Stimulated activated CD8-positive, alpha-beta memory T cell treated with anti-CD3 and anti-CD28 coated beads, Interleukin-15, amount 100 ng/mL, for 4 hours (primary cell): ENCODE measurements around the gene CFAP58.

Source experiments
- DNase-seq, 2 donors: peaks; one replicate each; pipeline ENCODE4 v3.0.0-alpha.2; 2020; ENCODE audit warnings: low read depth in 2 of 2

CFAP58 gene, protein sequence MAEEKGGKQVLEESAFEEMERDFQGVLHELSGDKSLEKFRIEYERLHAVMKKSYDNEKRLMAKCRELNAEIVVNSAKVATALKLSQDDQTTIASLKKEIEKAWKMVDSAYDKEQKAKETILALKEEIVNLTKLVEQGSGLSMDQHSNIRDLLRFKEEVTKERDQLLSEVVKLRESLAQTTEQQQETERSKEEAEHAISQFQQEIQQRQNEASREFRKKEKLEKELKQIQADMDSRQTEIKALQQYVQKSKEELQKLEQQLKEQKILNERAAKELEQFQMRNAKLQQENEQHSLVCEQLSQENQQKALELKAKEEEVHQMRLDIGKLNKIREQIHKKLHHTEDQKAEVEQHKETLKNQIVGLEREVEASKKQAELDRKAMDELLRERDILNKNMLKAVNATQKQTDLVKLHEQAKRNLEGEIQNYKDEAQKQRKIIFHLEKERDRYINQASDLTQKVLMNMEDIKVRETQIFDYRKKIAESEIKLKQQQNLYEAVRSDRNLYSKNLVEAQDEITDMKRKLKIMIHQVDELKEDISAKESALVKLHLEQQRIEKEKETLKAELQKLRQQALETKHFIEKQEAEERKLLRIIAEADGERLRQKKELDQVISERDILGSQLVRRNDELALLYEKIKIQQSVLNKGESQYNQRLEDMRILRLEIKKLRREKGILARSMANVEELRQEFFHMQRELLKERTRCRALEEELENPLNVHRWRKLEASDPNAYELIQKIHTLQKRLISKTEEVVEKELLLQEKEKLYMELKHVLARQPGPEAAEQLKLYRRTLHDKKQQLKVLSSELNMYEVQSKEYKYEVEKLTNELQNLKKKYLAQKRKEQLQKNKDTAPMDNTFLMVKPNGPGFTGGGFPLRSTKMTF

DNA sequence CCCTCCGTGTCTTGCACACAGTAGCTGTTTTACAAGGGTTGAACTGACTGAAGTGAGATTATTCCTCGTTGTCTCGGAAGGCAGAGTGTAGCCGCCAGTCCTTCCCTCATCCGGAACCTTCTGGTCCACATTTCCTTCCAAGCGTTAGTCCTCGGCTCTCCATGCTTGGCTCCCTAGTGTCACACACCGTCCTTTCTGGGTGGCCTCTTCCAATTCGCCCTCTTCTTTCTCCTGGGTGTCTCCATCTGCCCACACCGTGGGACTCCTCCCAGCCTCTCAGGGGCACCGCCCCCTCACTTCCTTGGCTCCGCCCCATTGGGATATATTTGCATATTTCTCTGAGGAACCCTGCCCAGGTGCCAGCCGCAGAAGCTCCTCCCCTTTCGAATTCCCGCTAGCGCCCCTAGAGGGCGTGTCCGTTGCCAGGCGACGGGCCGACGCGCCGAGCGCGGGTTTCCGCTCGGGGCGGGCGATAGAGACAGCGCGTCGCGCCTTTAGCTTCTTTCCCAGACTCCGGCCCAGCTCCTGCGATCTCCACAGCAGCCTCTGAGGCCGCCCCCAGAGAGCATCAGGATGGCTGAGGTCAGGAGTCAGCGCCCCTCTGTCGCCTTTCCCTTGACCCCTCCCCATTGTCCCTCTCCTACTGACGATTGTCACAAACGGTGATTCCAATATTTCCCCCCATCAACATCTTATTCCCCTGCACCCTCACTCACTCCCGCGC is at the start of gene CFAP58:
CFAP58 (plus strand) TSS at position 509 of the 724 bp plus-strand sequence; CDS start at position 574, 65 bp downstream.
- peak; percentile 78 to 83 for DNase-seq

DNA sequence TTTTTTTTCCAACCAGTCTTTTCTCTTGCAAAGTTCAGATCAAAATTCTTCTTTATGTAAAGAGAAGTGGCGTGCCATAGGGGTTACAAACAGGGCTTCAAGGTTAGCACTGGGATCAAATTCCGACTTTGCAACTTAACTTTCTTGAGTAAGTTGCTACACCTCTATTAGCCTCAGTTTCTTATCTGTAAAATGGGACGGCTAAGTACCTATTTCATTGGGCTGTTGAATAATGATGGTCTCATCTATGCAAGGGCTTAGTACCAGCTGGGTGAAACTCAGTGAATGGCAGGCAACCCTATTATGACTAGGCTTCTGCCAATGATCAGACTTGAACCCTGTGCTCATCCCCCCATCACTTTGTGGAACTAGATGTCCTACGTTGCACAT is 49.3 kb upstream of the CFAP58 start:
- DNase-seq = no peak

DNA sequence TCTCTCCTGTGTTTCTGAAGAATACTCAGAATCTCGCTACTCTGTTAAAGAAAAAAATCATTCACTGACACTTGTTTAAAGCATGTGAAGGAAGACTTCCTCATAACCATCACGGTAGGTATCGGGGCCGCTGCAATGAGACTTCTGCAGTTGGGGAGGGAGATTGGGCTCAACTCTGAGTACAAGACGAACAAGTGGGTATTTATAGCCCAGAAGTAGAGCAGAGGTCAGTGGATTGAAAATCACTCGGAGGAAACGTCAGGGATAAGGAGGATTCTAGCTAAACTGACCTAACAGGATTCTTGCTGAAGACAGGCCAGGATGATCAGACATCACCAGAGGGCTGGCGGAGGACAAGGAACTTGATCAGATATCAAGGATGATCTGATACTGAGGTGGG is 48.7 kb upstream of the CFAP58 start:
- no peak for DNase-seq

DNA sequence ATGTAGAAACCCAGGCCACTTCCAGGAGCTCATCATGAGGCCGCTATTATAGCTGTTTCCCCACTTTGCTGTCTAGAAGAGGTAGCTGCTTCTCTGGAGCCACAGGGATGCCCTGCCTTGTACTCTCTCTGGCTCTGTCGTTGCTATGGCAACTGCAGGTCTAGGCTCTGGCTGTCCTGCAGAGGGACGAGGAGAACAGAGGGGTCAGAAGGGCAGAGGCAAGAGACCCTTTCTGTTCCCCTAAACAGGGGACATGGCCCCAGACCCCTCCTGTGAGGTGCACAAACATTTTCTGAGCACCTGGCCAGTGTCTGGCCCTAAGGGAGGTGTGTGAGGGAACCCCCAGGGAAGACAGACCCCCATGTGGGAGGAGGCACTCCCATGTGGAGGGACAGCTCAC is 46.7 kb upstream of the CFAP58 start:
- DNase-seq = no peak

DNA sequence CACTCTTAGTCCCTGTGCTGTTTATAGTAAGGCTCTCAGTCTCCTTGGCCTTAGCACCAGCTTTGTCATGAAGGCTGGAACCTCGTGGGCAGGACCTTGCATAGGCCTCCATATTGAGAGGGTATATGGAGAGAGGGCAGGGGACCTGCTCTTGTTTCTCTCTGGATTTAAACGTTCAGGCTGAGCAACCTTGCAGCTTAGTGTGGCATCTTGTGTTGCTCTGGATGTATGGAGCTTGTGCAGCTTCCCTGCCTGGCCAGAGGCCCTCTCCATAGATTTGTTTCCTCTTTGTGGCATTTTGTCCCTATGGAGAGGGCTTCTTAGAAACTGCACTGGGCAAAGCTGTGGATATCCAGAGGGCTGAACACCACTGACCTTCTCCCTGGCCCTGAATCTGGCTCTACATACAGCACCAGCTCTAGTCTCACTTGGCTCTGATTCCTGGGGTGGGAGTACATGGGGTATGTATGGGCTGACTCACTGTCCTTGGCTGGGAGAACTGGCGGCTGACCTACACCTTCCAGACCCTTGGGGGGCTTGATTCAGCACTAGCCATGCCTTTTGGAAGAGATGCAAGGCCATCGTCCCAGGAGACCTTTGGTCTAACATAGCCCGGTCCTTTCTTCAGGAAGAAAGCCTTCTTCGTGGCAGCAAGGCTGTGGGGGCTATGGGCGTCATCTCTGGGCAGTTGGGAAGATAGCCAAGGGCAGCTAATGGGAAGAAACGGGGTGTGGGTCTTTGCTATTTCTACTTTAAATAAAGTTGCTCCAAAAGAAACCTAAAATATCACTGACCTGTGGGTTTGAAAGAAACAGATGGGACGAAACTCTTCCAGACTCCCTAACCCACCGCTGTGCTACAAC is 45.8 kb upstream of the CFAP58 start:
- DNase-seq = no peak

DNA sequence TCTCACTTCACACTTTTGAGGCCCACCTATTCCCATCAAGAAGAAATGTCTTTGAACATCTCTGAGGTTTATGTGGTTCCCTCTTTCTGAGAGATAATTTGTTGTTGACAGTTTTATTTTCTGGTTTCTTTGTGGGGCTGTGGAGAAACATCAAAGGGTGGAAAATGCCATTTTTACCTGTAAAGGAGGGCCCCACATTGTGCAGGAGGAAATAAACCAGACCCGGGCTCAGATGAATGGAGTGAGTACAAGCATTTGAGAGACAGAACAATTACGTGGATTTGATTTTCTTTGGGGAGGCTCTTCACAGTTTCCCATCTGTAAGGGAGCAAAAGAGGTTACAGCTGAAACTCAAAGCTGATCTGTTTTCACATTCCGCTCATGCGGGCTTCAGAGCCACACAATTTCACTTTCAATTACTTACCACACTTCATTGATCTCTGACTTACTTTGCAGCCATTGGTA is 45.2 kb upstream of the CFAP58 start:
- no peak for DNase-seq

DNA sequence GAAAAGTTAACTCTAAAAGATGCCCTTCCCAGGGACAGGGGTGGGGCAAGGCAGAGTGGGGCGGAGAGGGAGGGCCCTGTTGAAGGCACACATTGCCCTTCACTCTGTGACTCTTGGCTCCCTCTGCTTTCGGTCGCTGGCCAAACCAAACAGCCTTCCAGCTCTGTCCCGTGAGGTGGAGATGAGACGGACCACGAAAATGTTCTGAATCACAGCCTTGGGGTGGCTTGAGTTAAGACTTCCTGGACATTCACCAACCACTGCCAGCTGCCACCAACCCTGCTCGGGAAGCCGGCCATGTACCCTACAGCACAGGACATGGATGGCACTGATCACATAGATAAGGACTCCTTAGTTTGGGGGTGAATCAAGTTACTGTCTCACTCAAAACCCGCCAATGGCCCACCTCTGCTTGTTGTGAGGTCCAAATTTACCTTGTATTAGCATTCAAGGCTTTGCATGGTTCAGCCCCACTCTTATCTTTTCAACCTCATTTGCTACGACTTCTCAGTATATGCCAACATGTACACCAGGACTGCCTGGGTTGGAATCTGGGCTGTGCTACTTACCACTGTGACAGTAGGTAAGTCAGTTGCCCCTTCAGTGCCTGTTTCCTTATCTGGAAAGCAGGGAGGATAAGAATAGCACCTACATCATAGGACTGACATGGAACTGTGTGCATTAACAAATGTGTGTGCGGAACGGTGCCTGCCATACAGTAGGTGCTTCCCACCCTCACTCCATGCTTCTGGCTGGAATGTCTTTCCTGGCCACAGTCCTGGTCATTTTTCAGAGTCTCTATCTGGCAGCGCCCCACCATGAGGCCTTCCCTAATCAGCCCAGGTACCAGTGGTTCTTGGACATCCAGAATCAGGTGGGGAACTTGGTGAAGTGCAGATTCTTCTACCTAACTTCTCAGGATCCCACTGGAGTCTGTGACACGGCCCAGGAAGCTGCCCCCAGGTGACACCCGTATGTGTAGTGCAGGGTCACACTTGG is 43.4 kb upstream of the CFAP58 start:
- no peak for DNase-seq

DNA sequence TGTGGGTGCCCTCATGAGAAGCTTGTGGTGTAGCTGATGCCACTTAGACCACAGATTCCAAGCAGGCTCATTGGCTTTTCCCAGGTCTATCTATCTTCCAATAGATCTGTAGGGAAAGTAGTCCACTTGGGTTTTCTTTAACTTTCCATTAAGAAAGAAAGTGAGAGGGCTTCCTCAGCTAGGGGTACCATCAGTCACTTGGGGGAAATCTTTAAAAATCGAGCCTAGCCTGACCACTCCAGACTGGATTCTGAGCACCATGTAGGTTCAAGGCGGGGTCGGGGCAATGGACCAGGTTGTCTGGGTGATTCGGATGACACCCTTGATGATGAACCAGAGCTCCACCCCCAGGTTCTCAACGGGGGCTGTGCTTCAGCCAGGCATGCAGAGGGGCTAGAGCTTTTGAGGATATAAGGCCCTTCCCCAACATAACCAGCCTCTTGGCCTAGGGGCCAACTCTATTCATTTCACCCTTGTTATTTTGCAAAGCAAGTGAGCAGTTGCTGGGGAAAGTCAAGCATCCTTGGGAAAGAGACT is 42.4 kb upstream of the CFAP58 start:
- DNase-seq = no peak

DNA sequence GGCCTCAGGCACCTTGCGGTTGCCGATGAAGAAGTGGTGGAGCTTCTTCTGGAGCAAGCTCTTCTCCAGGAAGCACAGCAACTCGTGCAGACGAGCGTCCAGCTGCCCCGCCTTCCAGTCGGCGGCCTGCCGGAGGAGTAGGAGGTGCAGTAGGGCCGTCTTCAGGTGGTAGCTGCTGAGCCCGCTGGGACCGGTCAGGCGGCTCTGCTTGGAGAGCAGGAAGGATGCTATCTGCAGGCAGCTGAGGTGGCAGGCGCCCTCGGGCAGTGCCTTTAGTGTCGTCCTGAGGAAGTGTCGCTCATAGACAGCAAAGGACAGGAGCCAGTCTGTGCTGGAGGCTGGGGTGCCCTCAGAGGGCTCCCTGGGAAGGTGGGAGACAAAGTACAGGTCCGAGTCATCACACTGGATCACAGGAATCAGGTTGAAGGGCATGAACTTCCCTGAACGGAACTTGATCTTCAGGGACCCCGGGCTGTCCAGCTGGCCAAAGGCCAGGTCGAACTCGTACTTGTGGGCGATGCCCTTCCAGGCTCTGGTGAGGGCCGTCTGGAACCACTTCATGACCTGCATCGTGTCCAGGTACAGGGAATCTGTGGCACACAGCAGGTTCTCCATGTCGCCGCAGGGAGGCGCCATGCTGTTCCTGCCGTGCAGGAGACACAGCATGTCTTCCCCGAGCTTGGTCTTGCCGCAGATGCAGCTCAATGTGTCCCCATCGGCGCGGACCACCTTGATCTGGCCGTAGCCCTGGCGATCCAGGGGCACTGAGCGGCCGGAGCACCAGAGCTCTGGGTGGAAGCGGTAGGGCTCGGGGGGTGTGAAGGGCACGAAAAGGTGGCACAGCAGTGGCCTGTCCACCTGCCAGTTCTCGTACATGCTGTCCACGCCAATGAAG is 38.8 kb upstream of the CFAP58 start:
- DNase-seq = no peak

DNA sequence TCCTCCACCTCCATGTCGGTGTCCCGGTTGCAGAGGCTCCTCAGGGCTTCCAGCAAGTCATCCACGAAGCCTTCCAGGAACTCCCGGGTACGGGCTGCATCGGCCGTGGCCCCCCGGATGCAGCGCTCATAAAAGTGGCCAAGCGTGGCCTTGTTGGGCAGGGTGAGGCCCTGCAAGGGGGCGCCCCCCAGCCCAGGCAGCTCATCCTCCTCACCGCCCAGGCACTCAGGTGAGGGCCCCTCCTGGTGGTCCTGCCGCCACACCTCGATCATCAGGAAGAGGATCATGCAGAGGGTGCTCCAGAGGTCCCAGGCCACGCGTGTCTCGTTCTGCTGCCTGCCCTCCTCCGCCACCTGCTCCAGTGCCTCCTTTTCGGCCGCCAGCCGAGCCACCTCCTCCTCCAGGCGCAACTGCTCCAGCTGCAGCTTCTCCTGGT is 38.1 kb upstream of the CFAP58 start:
- no peak for DNase-seq

DNA sequence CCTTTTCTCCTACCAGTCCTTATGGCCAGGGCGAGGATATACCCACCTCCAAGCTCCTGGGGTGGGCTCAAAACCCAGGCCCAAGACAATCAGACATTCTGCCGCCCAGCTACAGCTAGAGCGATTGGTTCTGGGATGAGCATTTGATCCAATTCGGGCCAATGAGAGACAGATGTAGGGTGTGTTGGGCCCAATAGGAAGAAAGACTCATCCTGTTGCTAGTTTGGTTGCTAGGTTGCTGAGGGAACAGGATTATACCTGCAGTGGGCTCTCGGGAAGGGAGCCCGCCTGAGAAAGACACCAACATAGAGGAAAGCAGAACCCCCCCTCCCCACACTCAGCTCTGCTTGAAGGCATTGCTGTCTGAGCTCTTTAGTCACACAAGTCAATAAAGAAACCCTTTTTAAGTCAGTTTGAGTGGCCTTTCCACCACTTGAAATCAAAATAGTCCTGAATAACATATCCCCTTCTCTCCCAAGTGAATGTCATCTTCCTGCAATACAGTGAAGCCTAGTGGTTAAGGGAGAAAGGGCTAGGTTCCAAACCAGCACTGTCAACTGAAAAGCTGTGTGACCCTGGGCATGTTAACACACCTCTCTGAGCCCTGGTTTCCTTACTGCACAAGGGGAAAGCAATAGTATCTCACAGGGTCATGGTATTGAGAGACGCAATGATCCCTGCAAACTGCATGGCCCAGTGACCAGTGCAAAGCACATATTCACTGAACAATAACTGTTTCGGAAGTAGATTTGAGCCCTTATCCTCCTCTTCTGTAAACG is 37.1 kb upstream of the CFAP58 start:
- DNase-seq = no peak

DNA sequence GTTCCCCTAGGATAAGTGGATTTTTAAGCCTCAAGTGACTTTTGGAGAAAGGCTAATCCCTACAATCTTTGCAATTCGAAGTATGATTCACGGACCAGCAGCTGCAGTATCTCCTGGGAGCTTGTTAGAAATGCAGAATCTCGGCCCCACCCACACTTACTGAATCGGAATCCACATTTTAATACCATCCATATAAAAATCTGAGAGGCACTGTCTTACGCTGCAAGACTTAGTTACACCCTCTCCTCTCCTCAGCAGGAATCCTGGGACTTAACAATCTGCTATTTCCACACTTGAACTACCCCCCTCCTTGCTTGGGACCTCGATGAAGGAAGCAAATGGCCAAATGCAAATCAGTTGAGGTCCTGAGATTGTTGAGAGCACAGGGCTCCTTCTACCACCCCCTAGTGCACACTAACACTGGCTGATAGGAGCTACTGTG is 36.3 kb upstream of the CFAP58 start:
- no peak for DNase-seq

DNA sequence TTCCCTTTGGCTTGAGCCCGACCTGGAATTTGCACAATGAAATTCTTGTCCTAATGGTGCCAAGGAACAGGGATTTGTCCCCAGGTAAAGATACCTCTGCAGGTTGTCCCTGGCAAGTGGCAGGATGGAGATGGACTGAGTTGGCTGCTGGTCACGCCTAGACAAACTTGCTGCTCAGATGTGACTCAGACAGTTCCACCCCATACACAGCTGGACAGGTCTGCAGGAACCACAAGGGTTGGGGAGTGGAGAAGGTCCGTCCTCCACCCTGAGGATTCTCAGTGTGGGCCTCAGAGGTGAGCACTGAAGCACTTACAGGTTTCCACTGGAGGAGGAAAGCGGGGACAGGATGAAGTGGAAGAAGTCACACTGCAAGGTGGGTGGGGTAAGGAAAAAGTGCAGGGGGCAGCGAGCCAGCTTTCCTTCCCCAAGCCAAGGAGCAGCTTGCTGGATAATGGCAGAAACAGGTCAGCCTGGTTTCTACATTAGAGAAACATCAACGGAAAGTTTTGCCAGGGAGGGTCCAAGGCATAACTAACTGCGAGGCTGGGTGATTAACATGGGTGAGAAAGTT is 35.8 kb upstream of the CFAP58 start:
- no peak for DNase-seq

DNA sequence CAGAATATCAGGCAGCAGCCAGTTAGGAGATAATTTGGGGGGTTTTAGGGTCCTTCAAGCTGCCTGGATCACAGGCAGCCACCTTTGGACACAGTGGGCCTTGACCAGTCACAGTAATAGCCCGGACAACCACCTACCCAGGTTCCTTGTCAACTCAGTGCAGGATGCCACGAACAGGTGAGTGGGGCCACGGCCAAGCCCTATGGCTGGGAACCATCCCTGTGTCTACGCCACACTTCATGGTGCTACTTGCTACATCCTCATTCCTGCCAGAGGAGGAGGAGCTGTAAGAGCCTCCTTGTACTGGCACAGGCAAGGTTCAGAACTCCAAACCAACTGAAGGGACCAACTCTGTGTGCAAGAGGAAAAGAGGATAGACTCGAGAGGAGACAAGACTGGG is 35.3 kb upstream of the CFAP58 start:
- no peak for DNase-seq

DNA sequence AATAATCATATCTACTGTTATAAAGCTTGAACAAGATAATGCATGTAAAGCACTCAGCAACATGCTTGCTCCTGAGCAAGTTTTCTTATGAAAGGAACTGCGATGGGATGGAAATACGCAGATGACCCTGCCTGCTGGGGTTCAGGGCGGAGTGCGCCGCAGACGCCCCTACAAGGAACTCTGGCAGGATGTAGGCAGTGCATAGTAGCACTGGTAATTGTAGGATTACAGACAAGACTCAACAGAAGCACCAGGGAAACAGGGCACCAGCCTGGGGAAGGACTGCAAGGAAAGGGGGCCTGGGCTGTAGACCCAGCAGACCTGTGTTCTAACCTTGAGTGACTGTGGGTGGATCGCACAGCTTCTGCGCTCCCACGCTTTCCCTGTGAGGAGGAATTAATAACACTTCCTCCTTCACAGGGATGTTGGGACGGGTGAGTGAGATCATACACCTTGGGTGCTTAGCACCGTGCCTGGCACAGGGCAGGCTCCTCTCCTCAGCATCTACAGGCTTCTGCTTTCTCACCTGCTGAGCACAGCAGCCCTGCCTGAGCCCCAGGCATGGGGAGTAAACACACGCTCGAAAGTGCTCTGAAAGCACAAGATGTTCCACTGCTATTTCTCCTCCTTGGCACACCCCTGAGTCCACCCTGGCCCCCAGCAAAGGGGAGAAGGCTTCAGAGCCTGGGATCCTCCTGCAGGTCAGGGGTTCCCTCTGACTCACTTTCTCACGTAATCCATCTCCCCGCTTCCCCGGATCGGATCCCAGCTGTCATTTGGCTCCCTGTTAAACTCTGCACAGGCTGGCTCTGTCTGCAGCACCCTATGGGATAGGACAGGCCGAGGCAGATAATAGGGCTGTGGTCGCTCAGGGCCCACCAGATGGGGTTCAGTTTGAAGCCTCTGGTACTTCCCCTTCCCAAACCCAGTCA is 34.6 kb upstream of the CFAP58 start:
- no peak for DNase-seq

DNA sequence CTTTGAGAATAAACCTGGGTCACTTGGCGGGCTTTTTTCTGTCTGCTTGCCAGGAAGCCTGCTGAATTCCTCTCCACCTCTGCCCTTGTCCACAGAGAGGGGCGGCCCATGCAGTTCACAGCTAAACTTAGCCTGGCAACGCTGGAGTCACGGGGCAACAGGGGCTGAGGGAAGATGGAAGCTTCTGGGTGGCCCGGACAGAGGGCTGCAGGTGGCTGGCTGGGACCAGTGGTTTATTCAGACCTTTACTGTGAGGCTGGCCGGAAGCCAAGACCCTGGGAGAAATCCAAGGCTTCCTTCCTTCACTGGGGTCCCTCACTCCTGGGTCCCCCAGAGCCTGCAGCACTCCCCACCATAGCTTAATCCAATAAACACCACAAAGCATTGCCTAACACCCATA is 32.4 kb upstream of the CFAP58 start:
- no peak for DNase-seq
